ENCODE data around the gene HRCT1.

DNA sequence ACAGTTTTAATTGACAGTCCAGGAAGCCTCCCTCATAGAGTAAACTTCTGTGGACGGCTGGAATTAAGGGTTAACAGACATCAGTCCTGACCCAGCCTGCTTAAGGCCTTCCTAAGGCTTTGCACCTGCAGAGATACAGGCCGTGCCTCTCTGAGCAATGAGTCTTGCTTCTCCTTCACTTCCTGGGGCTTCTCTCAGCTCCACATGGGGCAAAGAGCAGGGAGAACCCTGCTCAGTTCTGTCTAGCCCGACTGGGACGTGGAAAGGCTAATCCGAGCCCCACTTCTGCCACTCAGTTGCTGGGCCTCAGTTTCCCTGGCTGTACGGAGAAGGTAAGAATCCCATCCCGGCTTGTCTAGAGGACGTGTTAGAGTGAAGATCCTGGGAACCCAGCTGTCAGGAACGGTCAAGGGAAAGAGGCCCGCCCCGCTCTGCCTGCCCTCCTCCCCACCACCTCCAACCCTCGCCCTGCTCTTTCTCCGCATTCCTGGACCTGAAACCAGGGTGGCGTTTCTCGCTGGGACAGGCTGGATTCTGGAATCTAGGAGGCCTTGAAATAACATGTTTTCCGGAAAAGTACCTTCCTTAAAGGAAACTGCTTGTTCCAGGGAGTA lies 9.8 kb downstream of the HRCT1 start:
- TF ChIP-seq TARDBP (IDR thresholded peaks at IDR 0.05) (no peak), SUZ12 (IDR thresholded peaks at IDR 0.05) (no peak), ARNT (IDR thresholded peaks at IDR 0.05) (no peak), FOXK2 (IDR thresholded peaks at IDR 0.05) (no peak), SP1 (IDR thresholded peaks at IDR 0.05) (no peak), FOXM1 (IDR thresholded peaks at IDR 0.05; ENCODE audit: borderline replicate concordance) (no peak), FOXA1 (IDR thresholded peaks at IDR 0.05) (no peak), BHLHE40 (IDR thresholded peaks at IDR 0.05; ENCODE audit: borderline replicate concordance) (no peak)

Measured in HEK293T (cell line).